Progenitor cell of endocrine pancreas (in vitro differentiated cells): Measurements from ENCODE around the gene LHX4. TPM values are rescaled to one million over a fixed set of nuclear protein-coding genes. Genes with fewer than 3 reads are reported as not detected.

Experiments used
- DNase-seq: peaks from one replicate; pipeline ENCODE4 v3.0.0; 2021; ENCODE audit warnings: low spot score; ENCODE audit not compliant: unreplicated experiment
- H3K27ac Mint-ChIP-seq: 2 replicates; pipeline ENCODE4 v1.8.0; 2021; ENCODE audit warnings: mild to moderate bottlenecking, moderate library complexity, mixed read lengths
- H3K27me3 Mint-ChIP-seq: 2 replicates; pipeline ENCODE4 v1.8.0; 2021; ENCODE audit warnings: mixed read lengths
- H3K36me3 Mint-ChIP-seq: 2 replicates; pipeline ENCODE4 v1.8.0; 2022; ENCODE audit warnings: mixed read lengths; ENCODE audit not compliant: insufficient read depth
- H3K4me1 Mint-ChIP-seq: 2 replicates; pipeline ENCODE4 v1.8.0; 2021; ENCODE audit warnings: low read depth, mixed read lengths
- H3K4me3 Mint-ChIP-seq: 2 replicates; pipeline ENCODE4 v1.8.0; 2021; ENCODE audit warnings: low read depth, mild to moderate bottlenecking, moderate library complexity, mixed read lengths
- H3K9me3 Mint-ChIP-seq: 2 replicates; pipeline ENCODE4 v1.8.0; 2021; ENCODE audit warnings: low read depth, mixed read lengths
- total RNA-seq: library from RNA; stranded (reverse); gene quantifications from 2 replicates; pipeline ENCODE4 v1.2.1, GENCODE V29; 2021
- TF ChIP-seq, protein P1 (sequence below): fragments of 200-600 bp; sonication (generic); IDR thresholded peaks from one replicate; pipeline ENCODE4 v1.5.0; 2021; ENCODE audit warnings: antibody characterized with exemption, mild to moderate bottlenecking; ENCODE audit not compliant: unreplicated experiment

Gene LHX4
- total RNA-seq, 1 donor from 2014 or later, result 0.55 TPM

DNA sequence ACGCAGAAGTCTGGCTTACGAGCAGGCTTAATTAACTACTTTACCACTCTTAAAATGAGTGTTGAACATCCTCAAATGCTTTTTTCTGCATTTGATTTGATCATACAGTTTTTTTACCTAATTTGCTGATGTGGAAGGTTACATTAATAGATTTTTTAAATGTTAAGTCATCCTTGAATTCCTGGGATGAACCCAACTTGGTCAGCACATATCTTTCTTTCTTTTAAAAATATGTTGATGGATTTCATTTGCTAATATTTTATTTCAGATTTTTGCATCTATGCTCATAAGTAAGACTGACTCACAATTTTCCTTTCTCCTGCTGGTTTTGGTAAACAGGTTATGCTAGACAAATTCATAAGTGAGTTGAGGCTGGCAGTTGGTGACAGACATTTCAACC, 82.9 kb downstream of the LHX4 start:
- Mint-ChIP-seq H3K27me3 (no peaks in the 10 kb centered on the region), H3K36me3 (peaks cover 6% of the 10 kb centered on the region)
- TF ChIP-seq, protein P1, sequence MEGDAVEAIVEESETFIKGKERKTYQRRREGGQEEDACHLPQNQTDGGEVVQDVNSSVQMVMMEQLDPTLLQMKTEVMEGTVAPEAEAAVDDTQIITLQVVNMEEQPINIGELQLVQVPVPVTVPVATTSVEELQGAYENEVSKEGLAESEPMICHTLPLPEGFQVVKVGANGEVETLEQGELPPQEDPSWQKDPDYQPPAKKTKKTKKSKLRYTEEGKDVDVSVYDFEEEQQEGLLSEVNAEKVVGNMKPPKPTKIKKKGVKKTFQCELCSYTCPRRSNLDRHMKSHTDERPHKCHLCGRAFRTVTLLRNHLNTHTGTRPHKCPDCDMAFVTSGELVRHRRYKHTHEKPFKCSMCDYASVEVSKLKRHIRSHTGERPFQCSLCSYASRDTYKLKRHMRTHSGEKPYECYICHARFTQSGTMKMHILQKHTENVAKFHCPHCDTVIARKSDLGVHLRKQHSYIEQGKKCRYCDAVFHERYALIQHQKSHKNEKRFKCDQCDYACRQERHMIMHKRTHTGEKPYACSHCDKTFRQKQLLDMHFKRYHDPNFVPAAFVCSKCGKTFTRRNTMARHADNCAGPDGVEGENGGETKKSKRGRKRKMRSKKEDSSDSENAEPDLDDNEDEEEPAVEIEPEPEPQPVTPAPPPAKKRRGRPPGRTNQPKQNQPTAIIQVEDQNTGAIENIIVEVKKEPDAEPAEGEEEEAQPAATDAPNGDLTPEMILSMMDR, result no peak

DNA sequence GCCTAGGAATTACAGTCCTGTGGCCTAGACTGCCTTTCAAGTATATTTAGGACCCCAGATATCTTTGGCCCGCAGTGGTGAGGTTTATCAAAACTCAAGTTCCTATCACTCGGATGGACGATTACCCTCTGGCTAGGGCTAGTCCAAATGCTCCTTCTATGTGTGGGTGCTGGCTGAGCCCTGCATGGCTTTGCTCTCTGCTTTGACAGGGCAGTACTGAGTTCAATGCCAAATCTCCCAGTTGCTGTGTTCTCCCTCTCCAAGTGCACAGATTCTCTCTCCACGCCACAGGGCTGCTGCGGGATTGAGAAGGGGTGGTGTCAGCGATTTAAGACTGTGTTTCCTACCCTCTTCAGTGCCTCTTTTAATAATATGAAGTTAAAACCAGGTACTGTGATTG, 97.0 kb downstream of the LHX4 start:
- Mint-ChIP-seq H3K4me1 (peaks cover 3% of the 10 kb centered on the region), H3K27me3 (no peaks in the 10 kb centered on the region), H3K4me3 (no peak overlapping the region), H3K9me3 (peaks cover 20% of the 10 kb centered on the region), H3K36me3 (peaks cover 13% of the 10 kb centered on the region), H3K27ac (no peak overlapping the region)
- TF ChIP-seq, protein P1, result no peak
- DNase-seq, result no peak

More for the DNA sequence above, 82.9 kb downstream of the LHX4 start:
- Mint-ChIP-seq H3K27ac (no peak overlapping the region), H3K4me3 (no peak overlapping the region), H3K9me3 (no peaks in the 10 kb centered on the region), H3K4me1 (peaks cover 6% of the 10 kb centered on the region)
- no peak for DNase-seq

Other genes starting within 250 kb of the LHX4 start
- gene QSOX1, start 75.4 kb upstream of the LHX4 start, total RNA-seq, result 215 and 221 TPM in 2 replicates